ENCODE data around the gene ZMIZ1. TPM values are rescaled to one million over a fixed set of nuclear protein-coding genes. Genes with fewer than 3 reads are reported as not detected.
A peak's percentile ranks its signal among the peaks of the same experiment; 100 is the strongest.

ZMIZ1 gene
- total RNA-seq, 1 donor from 2014 or later = 6.3 TPM

DNA sequence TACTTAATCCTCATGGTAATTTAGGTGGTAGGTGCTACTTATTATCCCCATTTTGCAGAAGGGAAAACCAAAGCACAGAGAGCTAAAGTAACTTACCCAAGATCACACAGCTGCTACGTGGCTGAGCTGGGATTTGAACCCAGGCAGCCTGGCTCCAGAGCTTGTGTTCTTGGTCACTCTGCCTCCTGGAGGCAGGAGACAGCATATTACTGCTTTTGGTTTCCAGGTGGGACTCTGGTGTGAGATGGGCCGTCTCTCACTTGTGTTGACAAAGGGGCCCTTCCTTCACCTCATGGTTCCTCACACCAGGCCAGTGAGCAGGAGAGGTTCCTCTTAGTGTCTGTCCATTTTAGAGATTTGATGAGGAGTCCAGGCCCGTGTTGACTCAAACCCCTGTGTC is 198.7 kb downstream of the ZMIZ1 start:
- Histone ChIP-seq H3K36me3 (ENCODE audit: control insufficient read depth, insufficient read depth, low read length) (peaks cover 7% of the 10 kb centered on the region), H3K27me3 (ENCODE audit: control insufficient read depth, insufficient read depth, low read length) (no peaks in the 10 kb centered on the region), H3K4me3 (ENCODE audit: low read depth, low read length) (no peak overlapping the region)
- DNase-seq (ENCODE audit: low read depth) (no peak), FAIRE-seq (no peak)
- TF ChIP-seq, protein P1, sequence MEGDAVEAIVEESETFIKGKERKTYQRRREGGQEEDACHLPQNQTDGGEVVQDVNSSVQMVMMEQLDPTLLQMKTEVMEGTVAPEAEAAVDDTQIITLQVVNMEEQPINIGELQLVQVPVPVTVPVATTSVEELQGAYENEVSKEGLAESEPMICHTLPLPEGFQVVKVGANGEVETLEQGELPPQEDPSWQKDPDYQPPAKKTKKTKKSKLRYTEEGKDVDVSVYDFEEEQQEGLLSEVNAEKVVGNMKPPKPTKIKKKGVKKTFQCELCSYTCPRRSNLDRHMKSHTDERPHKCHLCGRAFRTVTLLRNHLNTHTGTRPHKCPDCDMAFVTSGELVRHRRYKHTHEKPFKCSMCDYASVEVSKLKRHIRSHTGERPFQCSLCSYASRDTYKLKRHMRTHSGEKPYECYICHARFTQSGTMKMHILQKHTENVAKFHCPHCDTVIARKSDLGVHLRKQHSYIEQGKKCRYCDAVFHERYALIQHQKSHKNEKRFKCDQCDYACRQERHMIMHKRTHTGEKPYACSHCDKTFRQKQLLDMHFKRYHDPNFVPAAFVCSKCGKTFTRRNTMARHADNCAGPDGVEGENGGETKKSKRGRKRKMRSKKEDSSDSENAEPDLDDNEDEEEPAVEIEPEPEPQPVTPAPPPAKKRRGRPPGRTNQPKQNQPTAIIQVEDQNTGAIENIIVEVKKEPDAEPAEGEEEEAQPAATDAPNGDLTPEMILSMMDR (IDR thresholded peaks at IDR 0.05; ENCODE audit: insufficient read depth, low read length, severe bottlenecking) = peak; percentile 18

DNA sequence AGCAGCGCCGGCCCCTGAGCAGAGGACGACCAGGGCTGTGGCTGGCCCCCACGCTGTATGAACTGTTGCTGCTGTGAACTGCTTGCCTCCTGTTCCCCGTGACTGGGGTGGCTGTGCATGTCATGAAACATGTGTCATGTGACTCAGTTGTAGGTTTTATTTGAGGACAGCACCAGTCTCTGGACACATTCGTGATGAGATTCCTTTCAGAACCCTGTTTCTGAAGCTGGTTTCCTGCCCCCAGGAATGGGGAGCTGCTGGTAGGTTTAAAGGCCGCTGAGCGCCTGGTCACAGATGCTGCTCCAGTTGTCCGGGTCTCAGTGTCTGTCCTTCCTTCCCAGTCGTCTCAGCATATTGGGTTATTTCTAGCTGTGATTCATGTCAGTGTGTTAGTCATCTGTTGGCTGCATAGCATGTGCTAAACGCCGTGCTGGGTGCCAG is 199.4 kb downstream of the ZMIZ1 start:
- H3K36me3 ChIP-seq (ENCODE audit: control insufficient read depth, insufficient read depth, low read length) = peaks cover 4% of the 10 kb centered on the region
- no peak overlapping the region for H3K4me3 ChIP-seq (ENCODE audit: low read depth, low read length)
- DNase-seq (ENCODE audit: low read depth) (peak; percentile 71), FAIRE-seq (no peak)
- H3K27me3 ChIP-seq (ENCODE audit: control insufficient read depth, insufficient read depth, low read length) = no peaks in the 10 kb centered on the region
- TF ChIP-seq, protein P1 (IDR thresholded peaks at IDR 0.05; ENCODE audit: insufficient read depth, low read length, severe bottlenecking) = no peak

DNA sequence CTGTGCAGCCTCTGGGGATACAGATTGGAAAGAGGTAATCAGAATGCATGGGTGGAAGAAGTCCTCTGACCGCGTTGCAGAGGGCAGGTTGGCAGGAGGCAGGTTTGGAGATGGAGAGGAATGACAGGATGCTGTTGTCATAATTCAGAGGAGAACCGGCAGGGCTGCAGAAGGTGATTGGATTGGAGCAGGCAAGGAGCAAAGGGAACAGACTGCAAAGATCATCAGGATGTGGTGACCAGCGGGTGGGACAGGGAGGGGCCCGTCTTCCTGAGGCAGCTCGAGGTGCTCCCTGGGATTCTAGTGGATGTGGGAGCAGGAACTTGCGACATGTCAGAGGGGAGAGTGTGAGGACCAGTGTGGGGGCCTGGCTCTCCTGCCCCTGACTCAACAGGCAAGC is 200.0 kb downstream of the ZMIZ1 start:
- no peak overlapping the region for H3K4me3 ChIP-seq (ENCODE audit: low read depth, low read length)
- DNase-seq (ENCODE audit: low read depth) (peak; percentile 17), FAIRE-seq (no peak)
- H3K27me3 ChIP-seq (ENCODE audit: control insufficient read depth, insufficient read depth, low read length) = no peaks in the 10 kb centered on the region
- TF ChIP-seq, protein P1 (IDR thresholded peaks at IDR 0.05; ENCODE audit: insufficient read depth, low read length, severe bottlenecking) = no peak
- H3K36me3 ChIP-seq (ENCODE audit: control insufficient read depth, insufficient read depth, low read length) = peaks cover 4% of the 10 kb centered on the region

DNA sequence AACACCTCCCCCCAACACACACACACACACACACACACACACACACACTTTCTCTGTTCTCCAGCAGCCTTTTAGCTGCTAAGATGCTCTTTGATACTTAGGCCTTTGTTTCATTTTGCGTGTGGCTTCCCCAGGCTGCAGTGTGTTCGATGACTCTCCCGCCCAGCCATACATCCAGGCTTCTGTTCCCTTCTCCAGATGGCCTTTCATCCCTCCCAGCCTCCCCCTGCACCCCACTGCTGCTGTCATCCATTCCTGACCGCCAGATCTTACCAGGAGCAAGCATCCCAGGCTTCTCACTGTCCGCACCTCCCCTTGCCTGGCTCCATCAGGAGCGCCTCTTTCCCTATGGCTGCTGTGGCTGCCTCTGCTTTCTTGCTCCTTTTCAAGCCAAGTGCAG is 200.7 kb downstream of the ZMIZ1 start:
- FAIRE-seq (no peak), DNase-seq (ENCODE audit: low read depth) (no peak)
- Histone ChIP-seq H3K27me3 (ENCODE audit: control insufficient read depth, insufficient read depth, low read length) (no peaks in the 10 kb centered on the region), H3K4me3 (ENCODE audit: low read depth, low read length) (no peak overlapping the region), H3K36me3 (ENCODE audit: control insufficient read depth, insufficient read depth, low read length) (peaks cover 4% of the 10 kb centered on the region)
- TF ChIP-seq, protein P1 (IDR thresholded peaks at IDR 0.05; ENCODE audit: insufficient read depth, low read length, severe bottlenecking) = no peak

DNA sequence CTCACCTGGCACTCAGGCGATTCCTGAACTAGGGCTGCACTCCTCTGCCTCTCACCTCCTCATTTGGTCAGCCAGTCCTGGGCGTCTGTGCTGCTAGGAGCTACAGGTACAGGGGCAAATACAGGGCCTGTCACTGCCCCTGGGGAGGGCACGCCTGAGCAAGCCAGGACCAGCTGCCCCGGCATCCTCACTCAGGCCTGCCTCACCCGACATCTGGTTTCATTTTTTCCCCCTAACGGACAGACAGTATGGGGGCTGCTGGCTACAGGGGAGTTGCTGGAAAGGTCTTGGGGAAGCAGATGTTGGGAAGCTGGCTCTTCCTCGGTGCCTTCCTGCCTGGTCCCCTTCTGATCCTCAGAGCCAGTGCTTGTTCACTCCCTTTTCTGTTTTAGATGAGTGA is 201.2 kb downstream of the ZMIZ1 start:
- Histone ChIP-seq H3K4me3 (ENCODE audit: low read depth, low read length) (no peak overlapping the region), H3K27me3 (ENCODE audit: control insufficient read depth, insufficient read depth, low read length) (no peaks in the 10 kb centered on the region), H3K36me3 (ENCODE audit: control insufficient read depth, insufficient read depth, low read length) (peaks cover 7% of the 10 kb centered on the region)
- DNase-seq (ENCODE audit: low read depth) = peak; percentile 27
- TF ChIP-seq, protein P1 (IDR thresholded peaks at IDR 0.05; ENCODE audit: insufficient read depth, low read length, severe bottlenecking) = no peak
- FAIRE-seq = no peak

Data from bronchial epithelial cell (primary cell).